ENCODE data around the gene ST6GAL2. TPM values are rescaled to one million over a fixed set of nuclear protein-coding genes. Genes with fewer than 3 reads are reported as not detected.

ST6GAL2 gene
- total RNA-seq, 2 donors from 2014 or later: 1.7 to 2.5 TPM

DNA sequence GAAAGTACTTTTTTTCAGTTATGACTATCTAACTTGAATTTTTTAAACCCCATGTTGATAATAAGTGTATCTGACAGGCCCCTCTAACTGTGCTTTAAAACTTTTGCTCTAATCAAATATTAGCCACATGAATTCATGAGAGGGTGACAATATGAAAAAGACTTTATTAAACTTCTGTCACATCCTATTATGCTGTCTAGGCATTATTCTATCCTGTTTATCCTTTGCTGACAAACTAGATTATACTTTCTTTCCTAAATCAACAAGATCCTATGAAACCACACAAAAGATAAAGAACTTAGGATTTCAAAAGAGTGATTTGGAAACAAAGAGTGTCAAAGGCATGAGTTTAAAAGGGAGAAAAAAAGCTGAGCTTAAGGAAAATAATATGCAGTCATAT, 57.8 kb downstream of the ST6GAL2 start:
- intact Hi-C loops (cut with DNase I): no loop called here
- Histone ChIP-seq H3K4me1 (no peaks in the 10 kb centered on the region), H3K9ac (ENCODE audit: low read depth in 2 of 2, low read length in 2 of 2) (no peak overlapping the region), H3K4me3 (no peak overlapping the region), H3K36me3 (no peaks in the 10 kb centered on the region), H3K9me3 (no peaks in the 10 kb centered on the region), H3K27ac (no peak overlapping the region), H3K27me3 (no peaks in the 10 kb centered on the region)
- DNase-seq: no peak
- TF ChIP-seq CTCF (IDR thresholded peaks at IDR 0.05): no peak

DNA sequence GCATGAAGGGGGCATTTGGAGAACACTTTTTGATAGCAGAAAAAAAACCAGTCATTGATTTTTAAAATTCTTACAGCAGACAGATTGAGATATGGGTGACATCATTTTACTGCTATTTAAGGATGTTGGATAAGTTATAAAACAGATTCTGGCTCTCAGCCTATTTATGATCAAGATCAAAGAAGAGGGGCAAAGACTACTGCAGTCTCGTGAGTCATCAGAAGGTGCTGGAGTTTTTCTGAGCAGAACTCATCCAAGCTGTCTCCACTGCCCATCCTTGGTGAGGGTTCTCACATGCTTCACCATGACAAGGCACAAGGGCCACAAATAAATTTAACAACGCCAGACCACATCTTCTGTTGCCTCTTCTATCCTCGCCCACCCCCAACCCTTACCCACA, 58.8 kb downstream of the ST6GAL2 start:
- Histone ChIP-seq H3K9me3 (no peaks in the 10 kb centered on the region), H3K4me1 (no peaks in the 10 kb centered on the region), H3K9ac (ENCODE audit: low read depth in 2 of 2, low read length in 2 of 2) (no peak overlapping the region), H3K4me3 (no peak overlapping the region), H3K36me3 (no peaks in the 10 kb centered on the region), H3K27me3 (no peaks in the 10 kb centered on the region), H3K27ac (no peak overlapping the region)
- intact Hi-C loops (cut with DNase I): no loop called here
- DNase-seq: no peak
- no peak for TF ChIP-seq CTCF (IDR thresholded peaks at IDR 0.05)

- H3K36me3 ChIP-seq: no peaks in the 10 kb centered on the region
- no peak overlapping the region for H3K27ac ChIP-seq
- H3K9ac ChIP-seq (ENCODE audit: low read depth in 2 of 2, low read length in 2 of 2): no peak overlapping the region
- no peak for DNase-seq
- no peaks in the 10 kb centered on the region for H3K9me3 ChIP-seq
- no peaks in the 10 kb centered on the region for H3K4me1 ChIP-seq
- intact Hi-C loops (cut with DNase I): no loop called here
- TF ChIP-seq CTCF (IDR thresholded peaks at IDR 0.05): no peak
- no peaks in the 10 kb centered on the region for H3K27me3 ChIP-seq
- H3K4me3 ChIP-seq: no peak overlapping the region
Measured at GRCh38 chr2:106825161-106825560, 60.8 kb downstream of the ST6GAL2 start.

GRCh38 chr2:106816974-106817373, 69.0 kb downstream of the ST6GAL2 start:
- no peak for DNase-seq
- Histone ChIP-seq H3K9me3 (no peaks in the 10 kb centered on the region), H3K9ac (ENCODE audit: low read depth in 2 of 2, low read length in 2 of 2) (no peak overlapping the region), H3K36me3 (no peaks in the 10 kb centered on the region), H3K4me3 (no peak overlapping the region), H3K27me3 (no peaks in the 10 kb centered on the region), H3K27ac (no peak overlapping the region), H3K4me1 (no peaks in the 10 kb centered on the region)
- no peak for TF ChIP-seq CTCF (IDR thresholded peaks at IDR 0.05)
- intact Hi-C loops (cut with DNase I): no loop called here

DNA sequence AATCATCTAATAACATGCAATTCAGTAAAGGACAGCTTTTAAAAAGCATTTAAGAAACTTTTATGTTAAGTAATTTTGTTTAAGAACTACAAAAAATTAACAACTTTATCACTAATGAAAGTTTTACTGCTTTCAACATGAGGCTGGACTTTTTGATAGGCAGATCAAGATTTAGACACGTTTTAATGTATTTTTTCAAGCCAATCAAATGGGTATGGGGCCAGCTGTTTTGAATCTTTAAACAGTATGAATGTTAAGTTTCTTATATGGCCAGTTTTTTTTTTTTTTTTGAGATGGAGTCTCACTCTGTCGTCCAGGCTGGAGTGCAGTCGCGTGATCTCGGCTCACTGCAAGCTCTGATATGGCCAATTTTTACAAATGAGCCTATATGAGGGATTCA, 73.1 kb downstream of the ST6GAL2 start:
- no peaks in the 10 kb centered on the region for H3K27me3 ChIP-seq
- no peak overlapping the region for H3K9ac ChIP-seq (ENCODE audit: low read depth in 2 of 2, low read length in 2 of 2)
- no peaks in the 10 kb centered on the region for H3K4me1 ChIP-seq
- no peak overlapping the region for H3K27ac ChIP-seq
- intact Hi-C loops (cut with DNase I): no loop called here
- DNase-seq: no peak
- H3K36me3 ChIP-seq: no peaks in the 10 kb centered on the region
- H3K9me3 ChIP-seq: no peaks in the 10 kb centered on the region
- TF ChIP-seq CTCF (IDR thresholded peaks at IDR 0.05): no peak
- H3K4me3 ChIP-seq: no peak overlapping the region

DNA sequence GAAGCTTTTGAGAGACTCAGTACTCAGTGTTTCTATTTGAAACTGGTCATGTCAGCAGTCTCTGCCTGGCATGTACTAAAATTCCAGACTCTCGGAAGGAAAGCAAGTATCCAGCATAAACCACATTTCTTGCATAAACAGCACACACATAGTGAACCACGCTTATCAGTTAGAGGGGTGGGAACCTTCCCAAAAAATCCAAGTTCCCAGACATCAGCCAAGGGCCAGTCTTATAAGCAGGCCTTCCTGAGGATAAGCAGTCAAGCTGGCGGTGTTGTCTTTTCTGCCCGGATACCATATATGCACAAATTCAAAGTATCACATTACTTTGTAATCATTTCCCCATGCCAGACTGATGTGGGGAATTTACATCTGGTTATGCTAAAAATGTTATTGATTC, 73.6 kb downstream of the ST6GAL2 start:
- no peak for TF ChIP-seq CTCF (IDR thresholded peaks at IDR 0.05)

More for the DNA sequence above, 73.6 kb downstream of the ST6GAL2 start:
- Histone ChIP-seq H3K27ac (no peak overlapping the region), H3K9me3 (no peaks in the 10 kb centered on the region), H3K36me3 (no peaks in the 10 kb centered on the region), H3K27me3 (no peaks in the 10 kb centered on the region), H3K4me1 (no peaks in the 10 kb centered on the region), H3K4me3 (no peak overlapping the region), H3K9ac (ENCODE audit: low read depth in 2 of 2, low read length in 2 of 2) (no peak overlapping the region)
- intact Hi-C loops (cut with DNase I): no loop called here
- DNase-seq: no peak
